ENCODE measurements around the gene TES.
"Not testable (repeated sequence)": the region's sequence is repeated elsewhere in the genome, so short reads cannot be mapped to it uniquely, and the experiment has no call there.

Gene TES

GRCh38 chr7:116242759-116243158 is 32.4 kb downstream of the TES start:
- DNase-seq (ENCODE audit: low read depth in 2 of 2) = no peak

GRCh38 chr7:116244803-116245202 is 34.5 kb downstream of the TES start:
- DNase-seq (ENCODE audit: low read depth in 2 of 2) = not testable (repeated sequence)

DNA sequence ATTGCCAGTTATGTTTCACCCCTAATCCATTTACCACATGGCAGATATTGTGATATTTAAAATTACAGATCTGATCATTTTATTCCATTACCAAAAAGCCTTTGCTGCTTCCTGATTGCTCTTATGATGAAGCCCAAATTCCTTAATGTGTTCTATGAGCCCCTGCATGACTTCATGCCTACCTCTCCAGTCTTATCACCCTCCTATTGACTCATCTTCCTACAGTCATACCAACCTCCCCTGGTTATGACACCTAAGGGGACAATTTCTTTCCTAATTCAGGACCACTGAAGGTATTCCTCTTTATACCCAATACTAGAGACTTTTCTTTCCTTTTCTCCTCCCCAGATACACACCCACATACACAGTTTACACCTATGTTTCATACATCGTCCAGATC is 36.0 kb downstream of the TES start:
- DNase-seq (ENCODE audit: low read depth in 2 of 2) = no peak

DNA sequence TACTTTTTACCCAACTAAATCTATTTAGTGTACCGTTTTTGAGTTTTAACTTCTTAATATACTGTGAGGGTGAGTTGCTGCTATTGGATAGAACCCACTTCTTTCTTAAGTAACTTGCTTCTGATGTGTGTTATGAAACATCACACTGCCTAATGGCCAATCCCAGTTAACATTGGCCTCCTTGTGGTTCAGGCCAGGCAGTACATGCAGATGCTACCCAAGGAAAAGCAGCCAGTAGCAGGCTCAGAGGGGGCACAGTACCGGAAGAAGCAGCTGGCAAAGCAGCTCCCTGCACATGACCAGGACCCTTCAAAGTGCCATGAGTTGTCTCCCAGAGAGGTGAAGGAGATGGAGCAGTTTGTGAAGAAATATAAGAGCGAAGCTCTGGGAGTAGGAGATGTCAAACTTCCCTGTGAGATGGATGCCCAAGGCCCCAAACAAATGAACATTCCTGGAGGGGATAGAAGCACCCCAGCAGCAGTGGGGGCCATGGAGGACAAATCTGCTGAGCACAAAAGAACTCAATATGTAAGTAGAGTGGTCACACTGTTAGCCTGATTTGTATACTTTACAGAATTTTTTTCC is 39.7 kb downstream of the TES start:
- no peak for DNase-seq (ENCODE audit: low read depth in 2 of 2)

GRCh38 chr7:116251675-116252074 is 41.3 kb downstream of the TES start:
- no peak for DNase-seq (ENCODE audit: low read depth in 2 of 2)

DNA sequence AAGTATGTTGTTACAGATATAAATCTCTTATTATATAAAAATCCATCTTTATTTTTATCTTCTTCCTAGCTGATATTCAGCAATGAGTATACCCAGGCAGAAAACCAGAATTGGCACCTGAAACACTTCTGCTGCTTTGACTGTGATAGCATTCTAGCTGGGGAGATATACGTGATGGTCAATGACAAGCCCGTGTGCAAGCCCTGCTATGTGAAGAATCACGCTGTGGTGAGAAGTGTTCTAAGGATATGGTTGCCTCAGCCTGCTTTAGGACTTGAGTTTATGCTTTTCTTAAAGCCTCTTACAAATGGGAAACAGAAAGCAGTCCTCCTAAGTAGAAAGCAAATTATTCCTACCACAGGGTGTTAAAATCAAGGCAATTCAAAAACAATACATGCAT is 41.9 kb downstream of the TES start:
- DNase-seq (ENCODE audit: low read depth in 2 of 2) = no peak

- no peak for DNase-seq (ENCODE audit: low read depth in 2 of 2)
Measured at GRCh38 chr7:116257156-116257555, 46.8 kb downstream of the TES start.

DNA sequence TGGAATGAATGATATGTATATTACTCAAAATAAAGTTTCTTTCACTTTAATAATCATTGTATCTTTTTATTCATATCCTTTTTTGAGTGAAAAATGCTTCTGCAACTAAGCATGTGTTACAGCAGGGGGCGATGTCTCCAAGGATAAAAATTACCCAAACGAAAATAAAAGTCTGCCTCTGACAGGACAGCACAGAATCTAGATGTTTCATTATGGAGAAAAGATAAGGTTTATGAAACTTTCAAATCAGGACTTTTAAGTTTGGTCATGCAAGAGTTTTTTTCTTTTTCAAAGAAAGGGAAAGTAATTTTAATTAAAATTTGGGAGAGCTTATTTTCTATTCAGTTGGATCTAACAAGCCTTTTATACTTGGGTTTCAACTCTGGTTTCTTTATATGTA is 48.4 kb downstream of the TES start:
- DNase-seq (ENCODE audit: low read depth in 2 of 2) = no peak

GRCh38 chr7:116259156-116259870 is 49.0 kb downstream of the TES start:
- no peak for DNase-seq (ENCODE audit: low read depth in 2 of 2)

DNA sequence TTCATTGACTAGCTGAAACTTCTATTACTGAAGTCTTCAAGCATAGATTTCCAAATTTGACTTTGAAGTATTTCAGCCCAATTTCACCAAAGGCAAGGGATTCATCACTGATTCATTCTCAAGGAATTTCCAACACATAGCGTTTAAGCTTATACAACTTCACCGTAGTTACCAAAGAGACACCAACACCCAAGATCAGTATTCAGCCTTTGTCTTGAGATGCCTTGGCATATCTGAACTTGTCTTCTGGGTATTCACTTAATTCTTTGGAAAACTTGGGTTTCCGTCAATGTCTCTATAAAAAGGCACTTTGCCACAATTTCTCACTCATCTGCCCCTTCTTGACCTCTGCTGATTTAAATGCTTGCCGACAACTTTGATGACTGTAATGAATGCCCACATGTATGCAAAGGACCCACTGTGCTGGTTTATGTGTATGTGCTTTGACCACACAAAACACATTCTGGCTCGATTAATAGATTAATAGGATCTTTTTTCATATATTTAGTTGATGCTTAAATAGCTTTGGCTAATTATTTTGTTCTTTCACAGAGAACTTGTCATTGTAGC is 49.6 kb downstream of the TES start:
- DNase-seq (ENCODE audit: low read depth in 2 of 2) = no peak

DNA sequence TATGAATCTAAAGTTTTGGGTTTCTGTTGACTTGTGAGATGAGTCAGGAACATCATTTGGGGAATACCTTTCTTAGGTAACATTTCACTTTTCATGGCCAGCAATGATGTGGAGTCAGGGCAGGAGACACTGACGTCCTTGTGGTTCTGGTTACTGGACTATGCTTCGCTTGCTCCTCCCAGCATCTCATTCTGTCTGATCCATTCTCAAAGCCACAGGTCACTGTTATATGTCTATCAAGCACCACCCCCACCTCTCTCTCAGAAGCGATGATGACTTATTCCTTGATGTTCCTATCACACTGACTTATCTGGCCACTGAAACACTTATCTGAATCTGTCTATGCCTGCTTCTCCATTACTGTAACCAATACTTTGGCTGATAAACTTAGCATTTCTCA is 51.6 kb downstream of the TES start:
- no peak for DNase-seq (ENCODE audit: low read depth in 2 of 2)

- DNase-seq (ENCODE audit: low read depth in 2 of 2) = no peak
Measured at GRCh38 chr7:116265881-116266280, 55.5 kb downstream of the TES start.

DNA sequence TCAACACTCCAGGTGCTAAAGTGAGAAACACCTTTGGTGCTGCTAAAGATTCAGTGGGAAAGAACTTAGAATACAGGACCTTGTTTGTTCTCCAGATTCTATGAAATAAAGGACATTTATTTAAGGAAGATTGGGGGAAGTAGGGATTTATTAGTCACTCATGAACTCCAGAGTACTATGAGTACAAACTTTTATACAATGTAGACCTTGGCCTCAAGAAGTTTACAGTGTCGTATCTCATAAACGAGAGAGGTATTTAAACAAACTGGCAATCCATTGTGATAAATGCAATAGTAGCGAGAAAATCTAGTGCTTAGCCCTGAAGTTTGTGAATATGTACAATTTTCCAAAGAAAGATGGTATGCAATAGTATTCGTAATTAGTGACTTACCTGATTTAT is 59.1 kb downstream of the TES start:
- no peak for DNase-seq (ENCODE audit: low read depth in 2 of 2)

GRCh38 chr7:116271161-116271913 is 61.0 kb downstream of the TES start:
- DNase-seq (ENCODE audit: low read depth in 2 of 2) = no peak

GRCh38 chr7:116271963-116272886 is 61.9 kb downstream of the TES start:
- no peak for DNase-seq (ENCODE audit: low read depth in 2 of 2)

GRCh38 chr7:116273283-116273917 is 63.1 kb downstream of the TES start:
- DNase-seq (ENCODE audit: low read depth in 2 of 2) = no peak

GRCh38 chr7:116273918-116274301 is 63.6 kb downstream of the TES start:
- no peak for DNase-seq (ENCODE audit: low read depth in 2 of 2)

DNA sequence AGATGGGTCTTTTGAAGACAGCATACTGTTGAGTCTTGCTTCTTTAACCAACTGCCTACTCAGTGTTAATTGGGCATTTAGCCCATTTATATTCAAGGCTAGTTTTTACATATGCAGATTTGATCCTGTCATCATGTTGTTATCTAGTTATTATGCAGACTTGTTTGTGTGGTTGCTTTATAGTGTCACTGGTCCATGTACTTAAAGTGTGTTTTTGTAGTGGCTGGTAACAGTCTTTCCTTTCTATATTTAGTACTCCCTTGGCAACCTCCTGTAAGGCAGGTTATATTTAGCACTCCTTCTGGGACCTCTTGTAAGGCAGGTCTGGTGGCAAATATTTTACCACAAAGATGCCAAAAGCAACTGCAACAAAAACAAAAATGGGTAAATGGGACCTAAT is 66.7 kb downstream of the TES start:
- DNase-seq (ENCODE audit: low read depth in 2 of 2) = no peak

- DNase-seq (ENCODE audit: low read depth in 2 of 2) = no peak
Measured at GRCh38 chr7:116279217-116279616, 68.9 kb downstream of the TES start.

DNA sequence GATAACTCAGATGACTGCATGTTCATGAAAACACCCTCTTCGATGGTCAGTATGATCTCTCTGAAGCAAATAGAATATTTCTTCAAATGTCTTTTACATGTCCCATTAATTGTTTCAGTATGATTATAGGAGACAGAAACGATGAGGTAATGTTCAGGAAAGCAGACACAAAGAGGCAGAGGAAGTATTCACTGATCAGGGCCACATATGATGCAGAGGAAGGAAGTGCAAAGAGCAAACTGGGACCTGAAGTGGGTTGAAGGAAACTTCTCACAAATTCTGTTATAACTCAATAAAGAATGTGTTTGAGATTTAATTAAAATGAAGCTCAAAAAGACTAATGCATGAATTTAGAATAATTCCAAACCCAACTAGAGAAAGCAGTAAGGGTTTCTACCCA is 70.5 kb downstream of the TES start:
- DNase-seq (ENCODE audit: low read depth in 2 of 2) = no peak

DNA sequence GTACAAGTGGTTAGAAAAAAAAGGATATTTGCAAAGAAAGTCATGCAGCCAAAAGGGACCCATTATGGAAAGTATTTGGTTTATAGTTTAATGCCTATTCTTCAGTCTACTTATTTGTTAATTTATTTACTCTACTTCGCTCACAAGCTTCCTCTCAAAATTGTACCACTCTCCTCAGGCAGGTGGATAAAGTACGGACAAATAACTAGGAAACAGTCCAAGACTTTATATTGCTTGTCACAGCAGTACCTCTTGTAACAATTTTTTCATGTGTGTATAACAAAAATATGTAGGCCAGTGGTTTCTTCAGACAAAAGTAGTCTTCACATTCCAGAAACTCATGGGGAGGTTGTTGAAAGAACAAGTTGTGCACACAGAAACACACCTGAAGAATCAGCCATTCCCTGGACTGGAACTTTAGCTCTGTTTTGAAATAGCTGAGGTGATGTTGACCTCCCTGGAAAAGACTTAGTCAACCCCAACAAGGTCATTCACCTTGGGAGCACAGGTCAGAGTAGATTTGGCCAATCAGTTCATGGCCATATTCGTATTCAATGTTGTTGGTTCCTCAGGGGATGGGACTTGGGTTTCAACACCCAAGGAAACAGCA is 73.4 kb downstream of the TES start:
- DNase-seq (ENCODE audit: low read depth in 2 of 2) = no peak
